ENCODE data around the gene LGALS7B.
"Not testable (repeated sequence)": the region's sequence is repeated elsewhere in the genome, so short reads cannot be mapped to it uniquely, and the experiment has no call there.

Gene LGALS7B

DNA sequence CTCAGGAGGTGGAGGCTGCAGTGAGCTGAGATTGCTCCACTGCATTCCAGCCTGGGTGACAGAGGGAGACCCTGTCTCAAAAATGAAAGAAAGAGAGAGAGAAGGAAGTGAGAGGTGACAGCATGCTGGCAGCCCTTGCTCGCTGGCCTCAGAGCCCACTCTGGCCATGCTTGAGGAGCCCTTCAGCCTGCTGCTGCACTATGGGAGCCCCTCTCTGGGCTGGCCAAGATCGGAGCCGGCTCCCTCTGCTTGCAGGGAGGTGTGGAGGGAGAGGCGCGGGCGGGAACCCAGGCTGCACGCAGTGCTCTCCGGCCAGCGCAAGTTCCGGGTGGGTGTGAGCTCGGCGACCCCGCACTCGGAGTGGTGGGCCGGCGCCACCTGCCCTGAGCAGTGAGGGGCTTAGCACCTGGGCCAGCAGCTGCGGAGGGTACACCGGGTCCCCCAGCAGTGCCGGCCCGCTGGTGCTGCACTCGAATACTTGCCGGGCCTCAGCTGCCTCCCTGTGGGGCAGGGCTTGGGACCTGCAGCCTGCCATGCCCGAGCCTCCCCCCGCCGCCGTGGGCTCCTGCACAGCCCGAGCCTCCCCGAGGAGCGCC, 32.3 kb downstream of the LGALS7B start:
- ChIA-PET CTCF (interaction anchor here (0.7 to 1.1 kb wide), 2 partner anchors 14 to 184 kb away, joined by 3 to 4 read pairs; no protein-coding TSS in a partner anchor), POLR2A (interaction anchor here (0.6 to 1.6 kb wide), 4 partner anchors 10 to 531 kb away, joined by 3 to 9 read pairs (median 4); partner anchors contain the start of gene ECH1)
- not testable (repeated sequence) for H3K4me1 ChIP-seq (ENCODE audit: control insufficient read depth, insufficient read depth, low read length); H3K4me3 ChIP-seq (ENCODE audit: low read depth, low read length); H3K9me3 ChIP-seq (ENCODE audit: control insufficient read depth, insufficient read depth, low read depth, low read length); H3K27ac ChIP-seq (ENCODE audit: extremely low read depth, low read depth, low read length)
- H3K36me3 ChIP-seq (ENCODE audit: control insufficient read depth in 2 of 2, insufficient read depth in 1 of 2, low read length in 2 of 2) = peaks cover 12 to 29% of the 10 kb centered on the region in 2 experiments; a peak in 2 of 3 replicates
- TF ChIP-seq ZBTB8A (tag by site-specific recombination; IDR thresholded peaks at IDR 0.05) (peak; percentile 39; the same call in 1 of the 2 replicates), RBAK (tag by site-specific recombination; IDR thresholded peaks at IDR 0.05) (peak; percentile 92), ZNF211 (tag by site-specific recombination; IDR thresholded peaks at IDR 0.05; ENCODE audit: low read depth) (0 out of 2 replicates have a peak, but pooled peaks have one; percentile 55), ZNF112 (tag by site-specific recombination; IDR thresholded peaks at IDR 0.05) (0 out of 2 replicates have a peak, but pooled peaks have one; percentile 22), KLF9 (tag by site-specific recombination; IDR thresholded peaks at IDR 0.05; ENCODE audit: low read depth) (peak; percentile 26; the same call in 1 of the 2 replicates), ZNF169 (tag by site-specific recombination; IDR thresholded peaks at IDR 0.05) (peak; percentile 84; the same call in 1 of the 2 replicates), ZNF202 (tag by site-specific recombination; IDR thresholded peaks at IDR 0.05; ENCODE audit: borderline replicate concordance) (peak; percentile 47; the same call in 1 of the 2 replicates), ZNF610 (tag by site-specific recombination; IDR thresholded peaks at IDR 0.05; ENCODE audit: borderline replicate concordance) (peak; percentile 87)

DNA sequence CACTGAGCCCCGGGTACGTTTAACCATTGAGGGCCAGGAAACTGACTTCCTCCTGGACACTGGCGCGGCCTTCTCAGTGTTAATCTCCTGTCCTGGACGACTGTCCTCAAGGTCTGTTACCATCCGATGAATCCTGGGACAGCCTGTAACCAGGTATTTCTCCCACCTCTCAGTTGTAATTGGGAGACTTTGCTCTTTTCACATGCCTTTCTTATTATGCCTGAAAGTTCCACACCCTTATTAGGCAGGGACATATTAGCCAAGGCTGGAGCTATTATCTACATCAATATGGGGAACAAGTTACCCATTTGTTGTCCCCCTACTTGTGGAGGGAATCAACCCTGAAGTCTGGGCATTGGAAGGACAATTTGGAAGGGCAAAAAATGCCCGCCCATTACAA, 36.9 kb downstream of the LGALS7B start:
- H3K27ac ChIP-seq (ENCODE audit: extremely low read depth, low read depth, low read length); CTCF ChIA-PET; H3K4me1 ChIP-seq (ENCODE audit: control insufficient read depth, insufficient read depth, low read length); H3K4me3 ChIP-seq (ENCODE audit: low read depth, low read length); H3K9me3 ChIP-seq (ENCODE audit: control insufficient read depth, insufficient read depth, low read depth, low read length): not testable (repeated sequence)
- peaks cover 39 to 43% of the 10 kb centered on the region in 2 experiments for H3K36me3 ChIP-seq (ENCODE audit: control insufficient read depth in 2 of 2, insufficient read depth in 1 of 2, low read length in 2 of 2)
- POLR2A ChIA-PET = interaction anchor here (0.6 kb wide), 1 partner anchor 38 kb away, joined by 3 read pairs; no protein-coding TSS in a partner anchor

DNA sequence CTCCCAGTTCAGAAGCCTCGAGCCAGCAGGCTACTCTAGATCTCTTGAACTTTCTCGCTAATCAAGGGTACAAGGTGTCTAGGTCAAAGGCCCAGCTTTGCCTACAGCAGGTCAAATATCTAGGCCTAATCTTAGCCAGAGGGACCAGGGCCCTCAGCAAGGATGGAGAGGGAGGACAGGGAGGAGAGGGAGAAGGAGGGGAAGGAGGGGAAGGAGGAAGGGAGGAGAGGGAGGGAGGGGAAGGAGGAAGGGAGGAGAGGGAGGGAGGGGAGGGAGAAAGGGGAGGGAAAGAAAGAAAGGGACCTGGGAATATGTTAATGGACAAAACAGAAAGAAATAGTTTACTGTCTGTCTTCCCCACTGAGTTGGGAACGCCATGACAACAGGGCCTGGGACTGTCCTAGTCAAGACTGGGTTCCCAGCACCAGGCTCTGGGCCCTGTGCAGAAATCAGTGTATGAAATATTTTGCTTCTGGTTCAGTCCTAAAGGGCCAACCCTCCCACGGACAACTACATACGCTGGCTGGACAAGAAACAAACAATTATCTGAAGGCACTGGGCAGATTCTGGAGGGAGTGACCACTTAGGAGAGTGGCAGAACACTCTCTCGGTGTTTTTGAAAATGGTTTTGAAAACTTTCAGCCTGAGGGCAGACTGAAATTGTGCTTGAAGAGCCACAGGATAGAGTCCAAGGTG, 38.0 kb downstream of the LGALS7B start:
- peaks cover 39 to 40% of the 10 kb centered on the region in 2 experiments for H3K36me3 ChIP-seq (ENCODE audit: control insufficient read depth in 2 of 2, insufficient read depth in 1 of 2, low read length in 2 of 2)
- TF ChIP-seq PRDM1 (tag by site-specific recombination; IDR thresholded peaks at IDR 0.05) (0 out of 2 replicates have a peak, but pooled peaks have one; percentile 16), SCRT1 (tag by site-specific recombination; IDR thresholded peaks at IDR 0.05; ENCODE audit: borderline replicate concordance) (no peak), ZNF366 (tag by site-specific recombination; conservative IDR thresholded peaks at IDR 0.05) (peak; percentile 58), ZFP3 (tag by site-specific recombination; IDR thresholded peaks at IDR 0.05; ENCODE audit: low read depth) (no peak), ZNF621 (tag by site-specific recombination; IDR thresholded peaks at IDR 0.05) (no peak), ZNF132 (tag by site-specific recombination; IDR thresholded peaks at IDR 0.05; ENCODE audit: borderline replicate concordance) (no peak), ZNF341 (tag by site-specific recombination; IDR thresholded peaks at IDR 0.05; ENCODE audit: low read depth) (no peak), ZBTB1 (tag by site-specific recombination; IDR thresholded peaks at IDR 0.05) (no peak), ZNF701 (tag by site-specific recombination; IDR thresholded peaks at IDR 0.05) (no peak), ZNF24 (tag by site-specific recombination; IDR thresholded peaks at IDR 0.05) (no peak), ZSCAN30 (tag by site-specific recombination; IDR thresholded peaks at IDR 0.05) (no peak), SP3 (tag by site-specific recombination; IDR thresholded peaks at IDR 0.05) (no peak), MEIS1 (CRISPR knock-in tag; IDR thresholded peaks at IDR 0.05; ENCODE audit: borderline replicate concordance) (no peak), ZNF335 (tag by site-specific recombination; conservative IDR thresholded peaks at IDR 0.05) (no peak)
- TF ChIP-seq, protein P1, sequence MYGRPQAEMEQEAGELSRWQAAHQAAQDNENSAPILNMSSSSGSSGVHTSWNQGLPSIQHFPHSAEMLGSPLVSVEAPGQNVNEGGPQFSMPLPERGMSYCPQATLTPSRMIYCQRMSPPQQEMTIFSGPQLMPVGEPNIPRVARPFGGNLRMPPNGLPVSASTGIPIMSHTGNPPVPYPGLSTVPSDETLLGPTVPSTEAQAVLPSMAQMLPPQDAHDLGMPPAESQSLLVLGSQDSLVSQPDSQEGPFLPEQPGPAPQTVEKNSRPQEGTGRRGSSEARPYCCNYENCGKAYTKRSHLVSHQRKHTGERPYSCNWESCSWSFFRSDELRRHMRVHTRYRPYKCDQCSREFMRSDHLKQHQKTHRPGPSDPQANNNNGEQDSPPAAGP (tag by site-specific recombination; IDR thresholded peaks at IDR 0.05) = peak; percentile 63; the same call in 1 of the 2 replicates
- TF ChIP-seq, protein P2, sequence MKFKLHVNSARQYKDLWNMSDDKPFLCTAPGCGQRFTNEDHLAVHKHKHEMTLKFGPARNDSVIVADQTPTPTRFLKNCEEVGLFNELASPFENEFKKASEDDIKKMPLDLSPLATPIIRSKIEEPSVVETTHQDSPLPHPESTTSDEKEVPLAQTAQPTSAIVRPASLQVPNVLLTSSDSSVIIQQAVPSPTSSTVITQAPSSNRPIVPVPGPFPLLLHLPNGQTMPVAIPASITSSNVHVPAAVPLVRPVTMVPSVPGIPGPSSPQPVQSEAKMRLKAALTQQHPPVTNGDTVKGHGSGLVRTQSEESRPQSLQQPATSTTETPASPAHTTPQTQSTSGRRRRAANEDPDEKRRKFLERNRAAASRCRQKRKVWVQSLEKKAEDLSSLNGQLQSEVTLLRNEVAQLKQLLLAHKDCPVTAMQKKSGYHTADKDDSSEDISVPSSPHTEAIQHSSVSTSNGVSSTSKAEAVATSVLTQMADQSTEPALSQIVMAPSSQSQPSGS (tag by site-specific recombination; IDR thresholded peaks at IDR 0.05; ENCODE audit: low read depth) = no peak

More for the DNA sequence above, 38.0 kb downstream of the LGALS7B start:
- H3K4me1 ChIP-seq (ENCODE audit: control insufficient read depth, insufficient read depth, low read length) = peaks cover 6% of the 10 kb centered on the region
- H3K27ac ChIP-seq (ENCODE audit: extremely low read depth, low read depth, low read length) = no peak overlapping the region
- no peak overlapping the region for H3K4me3 ChIP-seq (ENCODE audit: low read depth, low read length)
- no peaks in the 10 kb centered on the region for H3K9me3 ChIP-seq (ENCODE audit: control insufficient read depth, insufficient read depth, low read depth, low read length)
- ChIA-PET CTCF (interaction anchor here (0.6 to 1.2 kb wide), 4 partner anchors 58 to 349 kb away, joined by 3 read pairs; no protein-coding TSS in a partner anchor), POLR2A (interaction anchor here (0.6 kb wide), 1 partner anchor 37 kb away, joined by 3 read pairs; no protein-coding TSS in a partner anchor)
